ENCODE measurements around the gene CCHCR1.
"Not testable (repeated sequence)": the region's sequence is repeated elsewhere in the genome, so short reads cannot be mapped to it uniquely, and the experiment has no call there.

Gene CCHCR1

DNA sequence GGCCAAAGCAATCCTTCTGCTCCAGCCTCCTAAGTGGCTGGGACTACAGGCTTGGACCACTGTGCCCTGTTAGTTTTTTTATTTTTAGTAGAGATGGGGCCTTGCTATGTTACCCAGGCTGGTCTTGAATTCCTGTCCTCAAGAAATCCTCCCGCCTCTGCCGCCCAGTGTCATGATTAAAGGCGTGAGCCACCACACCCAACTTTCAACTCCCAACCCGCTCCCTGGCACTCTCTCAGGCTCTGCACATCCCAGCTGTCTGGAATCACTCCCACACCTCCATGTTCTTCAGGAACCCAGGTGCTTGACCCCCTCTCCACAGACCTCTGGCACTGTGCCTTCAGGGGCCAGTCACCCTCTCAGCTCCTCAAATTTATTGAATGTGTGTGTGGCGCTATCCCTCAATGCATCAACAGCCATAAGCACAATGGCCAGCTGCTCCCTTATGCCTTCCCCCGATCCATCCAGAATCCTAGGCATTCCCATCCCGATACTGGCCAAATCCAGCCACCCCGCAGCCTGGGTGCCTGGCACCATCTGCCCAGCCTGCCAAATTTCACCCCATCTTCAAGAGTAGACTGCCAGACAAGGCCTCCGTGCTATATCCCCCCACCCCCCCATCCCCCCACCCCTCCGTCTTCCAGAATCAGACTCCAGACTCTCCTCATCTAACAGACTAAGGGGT, 13.5 kb upstream of the CCHCR1 start:
- no peak overlapping the region for H3K4ac ChIP-seq (ENCODE audit: low read depth, low read length)
- no peak overlapping the region for H4K91ac ChIP-seq (ENCODE audit: low read depth, low read length)
- no CpG with 5 or more reads among the region's 10 CpGs for WGBS (ENCODE audit: extremely low coverage, insufficient coverage, insufficient read length)
- no peak overlapping the region for H3K18ac ChIP-seq (ENCODE audit: low read length)
- no peak overlapping the region for H3K27ac ChIP-seq (ENCODE audit: low read depth, low read length)
- H3K27me3 ChIP-seq (ENCODE audit: insufficient read depth, low read length), result peaks cover 11% of the 10 kb centered on the region
- no peak overlapping the region for H3K4me3 ChIP-seq (ENCODE audit: low read depth, low read length)
- H3K14ac ChIP-seq (ENCODE audit: low read length), result no peak overlapping the region
- no peaks in the 10 kb centered on the region for H3K79me2 ChIP-seq (ENCODE audit: control insufficient read depth, insufficient read depth, low read length, poor library complexity)
- peaks cover 3% of the 10 kb centered on the region for H3K9me3 ChIP-seq (ENCODE audit: insufficient read depth, low read depth, low read length)
- H2BK120ac ChIP-seq (ENCODE audit: insufficient read depth, low read length, poor library complexity), result no peak overlapping the region
- H2AK5ac ChIP-seq (ENCODE audit: low read length), result no peak overlapping the region
- no peak overlapping the region for H3K9ac ChIP-seq (ENCODE audit: low read length)
- H2AFZ ChIP-seq (ENCODE audit: insufficient read depth, low read length, poor library complexity), result no peak overlapping the region
- H2BK12ac ChIP-seq (ENCODE audit: low read length), result no peak overlapping the region
- H3K79me1 ChIP-seq (ENCODE audit: low read length), result no peaks in the 10 kb centered on the region
- DNase-seq, result no peak
- H3K23ac ChIP-seq (ENCODE audit: low read length), result no peak overlapping the region
- no peak overlapping the region for H2BK5ac ChIP-seq (ENCODE audit: low read depth, low read length, poor library complexity)
- no peaks in the 10 kb centered on the region for H3K36me3 ChIP-seq (ENCODE audit: control insufficient read depth in 1 of 2, insufficient read depth in 2 of 2, low read length in 2 of 2)
- H4K12ac ChIP-seq (ENCODE audit: low read depth, low read length), result no peak overlapping the region
- H3K4me2 ChIP-seq (ENCODE audit: low read length), result no peak overlapping the region
- H4K8ac ChIP-seq (ENCODE audit: low read depth, low read length), result no peak overlapping the region
- peaks cover 8 to 11% of the 10 kb centered on the region in 2 experiments for H3K4me1 ChIP-seq (ENCODE audit: control insufficient read depth in 1 of 2, insufficient read depth in 2 of 2, low read length in 2 of 2)

DNA sequence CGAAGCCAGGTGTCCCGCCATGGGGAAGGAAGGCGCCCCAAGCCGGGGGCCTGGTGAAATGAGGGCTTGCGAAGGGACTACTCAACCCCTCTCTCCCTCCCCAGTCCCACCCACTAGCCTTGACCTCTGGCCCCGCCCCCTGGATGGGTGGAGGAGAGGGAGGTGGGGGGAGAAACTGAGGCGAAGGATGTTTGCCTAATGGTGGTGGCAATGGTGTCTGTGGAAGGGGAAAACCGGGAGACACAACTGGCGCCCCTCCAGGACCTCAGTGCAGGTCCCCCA, 12.9 kb upstream of the CCHCR1 start, which contains the start of gene POU5F1:
Gene POU5F1, minus strand, starts transcription at position 83 of the 282 bp plus-strand sequence. Its CDS starts 62 bp downstream, at position 21.
- WGBS (ENCODE audit: extremely low coverage, insufficient coverage, insufficient read length), result no CpG with 5 or more reads among the region's 9 CpGs
- H2AFZ ChIP-seq (ENCODE audit: insufficient read depth, low read length, poor library complexity), result no peak within 1 kb of the TSS

DNA sequence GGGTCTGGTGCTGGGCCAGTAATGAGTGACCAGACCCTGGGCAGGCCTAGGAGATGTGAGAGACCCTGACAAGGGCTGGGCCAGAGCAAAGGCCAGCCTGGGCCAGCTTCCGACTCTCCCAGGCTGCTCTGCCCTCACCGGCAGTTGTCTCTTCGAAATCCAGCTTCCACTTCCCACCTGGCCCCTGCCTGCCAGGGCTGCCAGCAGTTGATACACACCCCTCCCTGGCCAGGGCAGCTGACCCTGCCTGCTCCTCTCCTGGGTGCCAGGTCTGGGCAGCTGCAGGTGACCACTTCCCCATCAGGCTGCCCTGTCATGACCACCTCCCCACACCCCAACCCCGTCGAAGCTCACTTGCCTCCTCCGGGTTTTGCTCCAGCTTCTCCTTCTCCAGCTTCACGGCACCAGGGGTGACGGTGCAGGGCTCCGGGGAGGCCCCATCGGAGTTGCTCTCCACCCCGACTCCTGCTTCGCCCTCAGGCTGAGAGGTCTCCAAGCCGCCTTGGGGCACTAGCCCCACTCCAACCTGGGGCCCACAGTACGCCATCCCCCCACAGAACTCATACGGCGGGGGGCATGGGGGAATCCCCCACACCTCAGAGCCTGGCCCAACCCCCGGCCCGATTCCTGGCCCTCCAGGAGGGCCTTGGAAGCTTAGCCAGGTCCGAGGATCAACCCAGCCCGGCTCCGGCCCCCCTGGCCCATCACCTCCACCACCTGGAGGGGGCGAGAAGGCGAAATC, 12.4 kb upstream of the CCHCR1 start:
- not testable (repeated sequence) for H3K4me2 ChIP-seq (ENCODE audit: low read length); H3K9me3 ChIP-seq (ENCODE audit: insufficient read depth, low read depth, low read length); H2BK12ac ChIP-seq (ENCODE audit: low read length); H2AK5ac ChIP-seq (ENCODE audit: low read length); H2AFZ ChIP-seq (ENCODE audit: insufficient read depth, low read length, poor library complexity); H3K79me2 ChIP-seq (ENCODE audit: control insufficient read depth, insufficient read depth, low read length, poor library complexity); H3K9ac ChIP-seq (ENCODE audit: low read length); H2BK5ac ChIP-seq (ENCODE audit: low read depth, low read length, poor library complexity); H4K91ac ChIP-seq (ENCODE audit: low read depth, low read length); H2BK120ac ChIP-seq (ENCODE audit: insufficient read depth, low read length, poor library complexity); H3K36me3 ChIP-seq (ENCODE audit: control insufficient read depth in 1 of 2, insufficient read depth in 2 of 2, low read length in 2 of 2); H3K27ac ChIP-seq (ENCODE audit: low read depth, low read length); H3K14ac ChIP-seq (ENCODE audit: low read length); H3K23ac ChIP-seq (ENCODE audit: low read length); H3K18ac ChIP-seq (ENCODE audit: low read length); H4K8ac ChIP-seq (ENCODE audit: low read depth, low read length); H3K4ac ChIP-seq (ENCODE audit: low read depth, low read length); H3K79me1 ChIP-seq (ENCODE audit: low read length); H4K12ac ChIP-seq (ENCODE audit: low read depth, low read length)
- peak overlapping the region; percentile 39 for H3K4me3 ChIP-seq (ENCODE audit: low read depth, low read length)
- no CpG with 5 or more reads among the region's 23 CpGs for WGBS (ENCODE audit: extremely low coverage, insufficient coverage, insufficient read length)
- peak in 1 of 2 donors; percentile 48 for DNase-seq
- peaks cover 8 to 11% of the 10 kb centered on the region in 2 experiments for H3K4me1 ChIP-seq (ENCODE audit: control insufficient read depth in 1 of 2, insufficient read depth in 2 of 2, low read length in 2 of 2)
- H3K27me3 ChIP-seq (ENCODE audit: insufficient read depth, low read length), result peaks cover 11% of the 10 kb centered on the region

More for the DNA sequence above, 12.9 kb upstream of the CCHCR1 start, which contains the start of gene POU5F1:
- Histone ChIP-seq H2AK5ac (ENCODE audit: low read length) (no peak within 1 kb of the TSS), H3K27ac (ENCODE audit: low read depth, low read length) (no peak within 1 kb of the TSS), H4K91ac (ENCODE audit: low read depth, low read length) (no peak within 1 kb of the TSS), H2BK12ac (ENCODE audit: low read length) (no peak within 1 kb of the TSS), H4K8ac (ENCODE audit: low read depth, low read length) (no peak within 1 kb of the TSS), H3K23ac (ENCODE audit: low read length) (no peak within 1 kb of the TSS), H3K79me2 (ENCODE audit: control insufficient read depth, insufficient read depth, low read length, poor library complexity) (no peaks in the 10 kb centered on the region), H3K79me1 (ENCODE audit: low read length) (no peaks in the 10 kb centered on the region), H3K9me3 (ENCODE audit: insufficient read depth, low read depth, low read length) (peaks cover 3% of the 10 kb centered on the region), H3K4me1 (ENCODE audit: control insufficient read depth in 1 of 2, insufficient read depth in 2 of 2, low read length in 2 of 2) (peaks cover 8 to 11% of the 10 kb centered on the region in 2 experiments), H3K18ac (ENCODE audit: low read length) (no peak within 1 kb of the TSS), H4K12ac (ENCODE audit: low read depth, low read length) (no peak within 1 kb of the TSS), H3K4me2 (ENCODE audit: low read length) (no peak within 1 kb of the TSS), H3K4ac (ENCODE audit: low read depth, low read length) (no peak within 1 kb of the TSS), H2BK120ac (ENCODE audit: insufficient read depth, low read length, poor library complexity) (no peak within 1 kb of the TSS), H3K4me3 (ENCODE audit: low read depth, low read length) (peak within 1 kb of the TSS; percentile 39), H3K27me3 (ENCODE audit: insufficient read depth, low read length) (peaks cover 11% of the 10 kb centered on the region), H3K14ac (ENCODE audit: low read length) (no peak within 1 kb of the TSS), H3K36me3 (ENCODE audit: control insufficient read depth in 1 of 2, insufficient read depth in 2 of 2, low read length in 2 of 2) (no peaks in the 10 kb centered on the region), H2BK5ac (ENCODE audit: low read depth, low read length, poor library complexity) (no peak within 1 kb of the TSS), H3K9ac (ENCODE audit: low read length) (no peak within 1 kb of the TSS)
- no peak for DNase-seq

DNA sequence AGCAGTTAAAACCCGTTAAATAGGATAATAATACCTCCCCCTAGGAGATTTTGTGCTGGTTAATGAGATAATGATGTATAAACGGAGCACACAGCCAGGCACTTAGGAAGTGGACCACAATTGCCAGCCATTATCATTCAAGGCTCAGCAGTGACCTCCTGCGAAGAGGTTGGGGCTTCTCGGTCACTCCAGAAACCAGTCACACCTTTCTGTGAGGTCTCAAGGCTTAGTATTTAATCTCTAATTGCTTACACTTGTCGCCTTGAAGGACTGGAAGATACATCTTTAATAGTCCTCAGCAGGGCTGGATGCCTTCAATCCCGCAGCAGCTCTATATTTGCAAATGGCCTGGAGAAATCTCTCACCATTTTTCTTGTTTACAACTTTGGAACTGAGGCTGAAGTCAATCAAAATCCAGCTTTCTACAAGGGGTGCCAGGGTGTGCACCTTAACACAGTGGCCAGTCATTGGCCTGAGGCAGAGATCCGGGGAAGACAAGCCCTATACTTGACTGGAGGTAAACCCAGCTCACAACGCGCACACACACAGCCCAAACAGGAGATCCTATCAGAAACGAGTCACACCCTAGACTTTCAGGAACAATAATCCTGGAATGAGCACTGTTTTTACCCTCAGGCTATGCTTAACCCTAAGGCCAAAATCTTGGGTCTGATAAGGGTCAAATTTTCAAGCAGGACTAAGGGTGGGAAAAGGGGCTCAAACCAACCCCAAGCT, 11.7 kb upstream of the CCHCR1 start:
- Histone ChIP-seq H3K4ac (ENCODE audit: low read depth, low read length) (no peak overlapping the region), H3K79me2 (ENCODE audit: control insufficient read depth, insufficient read depth, low read length, poor library complexity) (no peaks in the 10 kb centered on the region), H3K4me2 (ENCODE audit: low read length) (no peak overlapping the region), H2BK12ac (ENCODE audit: low read length) (no peak overlapping the region), H3K9me3 (ENCODE audit: insufficient read depth, low read depth, low read length) (peaks cover 3% of the 10 kb centered on the region), H3K36me3 (ENCODE audit: control insufficient read depth in 1 of 2, insufficient read depth in 2 of 2, low read length in 2 of 2) (no peaks in the 10 kb centered on the region), H3K4me3 (ENCODE audit: low read depth, low read length) (no peak overlapping the region), H3K9ac (ENCODE audit: low read length) (no peak overlapping the region), H2BK120ac (ENCODE audit: insufficient read depth, low read length, poor library complexity) (no peak overlapping the region), H3K27ac (ENCODE audit: low read depth, low read length) (no peak overlapping the region), H3K27me3 (ENCODE audit: insufficient read depth, low read length) (peaks cover 11% of the 10 kb centered on the region), H3K14ac (ENCODE audit: low read length) (no peak overlapping the region), H2BK5ac (ENCODE audit: low read depth, low read length, poor library complexity) (no peak overlapping the region), H2AFZ (ENCODE audit: insufficient read depth, low read length, poor library complexity) (no peak overlapping the region), H2AK5ac (ENCODE audit: low read length) (no peak overlapping the region), H3K23ac (ENCODE audit: low read length) (no peak overlapping the region), H3K4me1 (ENCODE audit: control insufficient read depth in 1 of 2, insufficient read depth in 2 of 2, low read length in 2 of 2) (peaks cover 8 to 11% of the 10 kb centered on the region in 2 experiments), H4K8ac (ENCODE audit: low read depth, low read length) (no peak overlapping the region), H3K79me1 (ENCODE audit: low read length) (no peaks in the 10 kb centered on the region), H4K12ac (ENCODE audit: low read depth, low read length) (no peak overlapping the region), H4K91ac (ENCODE audit: low read depth, low read length) (no peak overlapping the region), H3K18ac (ENCODE audit: low read length) (no peak overlapping the region)
- peak; percentile 78 to 98 for DNase-seq
- no CpG with 5 or more reads among the region's 10 CpGs for WGBS (ENCODE audit: extremely low coverage, insufficient coverage, insufficient read length)
